Cerebellar nuclear complex (tissue), 1 donor: ENCODE data around the gene AFF1.

Source experiments
- DNase-seq, 2 experiments: peaks; one replicate each; lab custom pipeline; 2025; lab: John Stamatoyannopoulos, UW

AFF1 gene

GRCh38 chr4:86921608-86922252 lies 13.1 kb upstream of the AFF1 start:
- no peak for DNase-seq

GRCh38 chr4:86924811-86925210 lies 10.0 kb upstream of the AFF1 start:
- DNase-seq = no peak

- no peak for DNase-seq
These were observed 8.2 kb upstream of the AFF1 start for GRCh38 chr4:86926435-86927086.

GRCh38 chr4:86927843-86928395 lies 6.9 kb upstream of the AFF1 start:
- no peak for DNase-seq

- DNase-seq = no peak
These were observed 6.2 kb upstream of the AFF1 start for GRCh38 chr4:86928400-86929255.

GRCh38 chr4:86934147-86934770 lies 552 bp upstream of the AFF1 start:
- DNase-seq = no peak

GRCh38 chr4:86935566-86935852 lies 698 bp downstream of the AFF1 start:
- no peak for DNase-seq

GRCh38 chr4:86935853-86936733 lies 1.3 kb downstream of the AFF1 start:
- no peak for DNase-seq

GRCh38 chr4:86938771-86939520 lies 4.1 kb downstream of the AFF1 start:
- no peak for DNase-seq

- no peak for DNase-seq
These were observed 5.1 kb downstream of the AFF1 start for GRCh38 chr4:86939729-86940575.

- no peak for DNase-seq
These were observed 6.2 kb downstream of the AFF1 start for GRCh38 chr4:86940920-86941460.

- DNase-seq = no peak
These were observed 7.4 kb downstream of the AFF1 start for GRCh38 chr4:86942185-86942666.

GRCh38 chr4:86944964-86945781 lies 10.4 kb downstream of the AFF1 start:
- no peak for DNase-seq

- no peak for DNase-seq
These were observed 12.2 kb downstream of the AFF1 start for GRCh38 chr4:86946868-86947500.

GRCh38 chr4:86947501-86948120 lies 12.8 kb downstream of the AFF1 start:
- DNase-seq = no peak

GRCh38 chr4:86948276-86948675 lies 13.5 kb downstream of the AFF1 start:
- DNase-seq = no peak

GRCh38 chr4:86950831-86951525 lies 16.2 kb downstream of the AFF1 start:
- no peak for DNase-seq
